Tibial nerve (tissue), 3 donors: ENCODE results near the gene NTRK1.

ENCODE experiments used
- CTCF ChIP-seq, 5 experiments: fragments of 200-600 bp in 3 of 5; fragments of 450-650 bp in 2 of 5; sonication (generic) in 3 of 5; IDR thresholded peaks; one replicate each; pipeline ENCODE4 v1.5.1; 2016 to 2019; ENCODE audit warnings: antibody characterized with exemption in 5 of 5, mild to moderate bottlenecking in 3 of 5, moderate library complexity in 2 of 5
- POLR2A ChIP-seq, 2 donors: fragments of 450-650 bp; IDR thresholded peaks; one replicate each; pipeline ENCODE4 v1.6.1; 2017; ENCODE audit warnings: antibody characterized with exemption in 2 of 2, mild to moderate bottlenecking in 2 of 2, moderate library complexity in 2 of 2

GRCh38 chr1:156885880-156886355, 25.3 kb downstream of the NTRK1 start:
- no peak for TF ChIP-seq POLR2A (IDR thresholded peaks at IDR 0.05)
- TF ChIP-seq CTCF (IDR thresholded peaks at IDR 0.05): no peak
